WI38 (cell line): ENCODE measurements around the gene STK24.
A peak's percentile ranks its signal among the peaks of the same experiment; 100 is the strongest.

Experiments used
- H3K4me3 ChIP-seq: 2 replicates; pipeline ENCODE4 v1.5.1; 2011; ENCODE audit warnings: low read depth, mild to moderate bottlenecking, control low read depth, low read length
- CTCF ChIP-seq: IDR thresholded peaks from 2 replicates; pipeline ENCODE4 v1.5.1; 2012; ENCODE audit warnings: low read depth, mild to moderate bottlenecking, control low read depth, low read length

STK24 gene

DNA sequence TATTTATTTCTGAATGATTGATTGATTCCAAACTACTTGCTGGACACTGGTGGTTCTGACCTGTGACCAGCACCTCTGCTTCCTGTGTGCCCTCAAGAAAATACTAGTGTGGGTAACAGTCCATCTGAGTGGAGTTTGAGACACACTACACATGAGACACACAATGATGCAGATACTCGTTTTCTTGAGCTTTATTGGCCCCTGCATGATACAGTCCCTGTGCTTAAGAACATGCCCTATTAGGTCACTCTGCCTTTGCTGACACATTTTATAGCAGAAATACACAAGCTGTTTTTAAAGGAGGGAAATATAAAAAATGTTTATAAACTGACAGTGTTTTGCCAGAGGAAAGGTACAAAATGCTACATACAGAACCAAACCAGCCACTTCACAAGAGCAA lies 126.9 kb downstream of the STK24 start:
- no peak for TF ChIP-seq CTCF
- H3K4me3 ChIP-seq: no peak overlapping the region

DNA sequence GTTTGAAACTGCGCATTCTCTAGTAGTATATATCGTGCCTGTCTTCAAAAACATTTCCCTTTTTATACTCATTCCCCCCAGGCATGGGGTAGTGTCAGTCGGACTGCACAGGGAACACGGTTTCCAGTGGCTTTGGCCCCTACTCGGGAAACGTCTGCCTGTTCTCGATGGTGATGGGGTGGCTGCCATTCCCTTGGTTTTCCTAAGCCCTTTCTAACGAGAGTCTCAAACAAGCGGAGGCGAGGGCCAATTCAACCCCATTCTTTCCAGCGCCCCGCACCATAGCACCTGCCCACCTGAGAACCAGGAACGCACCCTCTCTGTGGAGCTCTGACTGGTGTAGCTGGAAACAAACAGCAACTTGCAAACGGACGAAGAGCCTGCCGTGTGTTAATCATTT lies 127.6 kb downstream of the STK24 start:
- no peak for TF ChIP-seq CTCF
- no peak overlapping the region for H3K4me3 ChIP-seq

GRCh38 chr13:98448642-98448928 lies 128.3 kb downstream of the STK24 start:
- no peak for TF ChIP-seq CTCF
- H3K4me3 ChIP-seq: no peak overlapping the region

- H3K4me3 ChIP-seq: no peak overlapping the region
- peak; percentile 40 for TF ChIP-seq CTCF
Observed at GRCh38 chr13:98447881-98448641, 128.8 kb downstream of the STK24 start.

- H3K4me3 ChIP-seq: no peak overlapping the region
Observed at GRCh38 chr13:98447130-98447529, 129.8 kb downstream of the STK24 start.

GRCh38 chr13:98446234-98446621 lies 130.7 kb downstream of the STK24 start:
- H3K4me3 ChIP-seq: no peak overlapping the region
- TF ChIP-seq CTCF: no peak

More at GRCh38 chr13:98447130-98447529, 129.8 kb downstream of the STK24 start:
- TF ChIP-seq CTCF: no peak

DNA sequence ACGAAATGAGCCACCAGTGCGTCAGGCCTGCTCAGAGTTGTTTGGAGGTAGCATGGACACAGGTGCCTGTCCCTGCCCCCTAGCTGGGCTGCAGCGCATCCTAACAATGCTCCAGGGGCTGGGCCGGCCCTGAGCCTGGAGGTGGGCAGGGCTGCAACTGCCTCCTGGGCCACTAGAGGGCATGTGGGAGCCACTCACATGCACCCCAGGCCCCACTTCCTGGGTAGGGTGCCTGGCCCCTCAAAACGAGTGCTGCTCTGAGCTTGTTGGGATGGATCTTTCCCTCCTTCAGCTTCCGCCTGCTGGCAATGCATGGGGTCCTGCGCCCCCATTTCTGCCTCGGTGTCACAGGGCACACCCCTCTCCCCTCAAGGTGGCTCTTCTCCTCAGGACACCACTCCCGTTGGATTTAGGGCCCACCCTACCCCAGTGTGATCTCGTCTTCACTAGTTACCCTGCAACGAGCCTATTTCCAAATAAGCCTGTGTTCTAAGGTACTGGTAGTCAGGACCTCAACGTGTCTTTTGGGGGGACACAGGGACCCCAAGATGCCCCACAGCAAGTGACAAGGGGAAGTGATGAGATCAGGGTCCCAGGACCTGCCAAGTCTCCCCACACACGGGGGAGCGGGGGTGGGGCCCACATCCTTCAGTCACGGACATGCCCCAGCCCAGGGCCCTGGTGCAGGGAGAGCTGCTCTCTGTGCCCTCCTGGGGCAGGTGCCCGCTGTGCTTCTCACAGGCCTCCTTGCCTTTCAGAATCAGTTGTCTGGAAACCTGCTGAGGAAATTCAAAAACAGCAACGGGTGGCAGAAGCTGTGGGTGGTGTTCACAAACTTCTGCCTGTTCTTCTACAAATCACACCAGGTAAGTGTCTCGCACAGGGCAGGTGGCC lies 131.3 kb downstream of the STK24 start:
- no peak overlapping the region for H3K4me3 ChIP-seq
- TF ChIP-seq CTCF: peak; percentile 97
